HepG2 (cell line): Measurements from ENCODE around the gene C9orf85. TPM values are rescaled to one million over a fixed set of nuclear protein-coding genes. Genes with fewer than 3 reads are reported as not detected.
A peak's percentile ranks its signal among the peaks of the same experiment; 100 is the strongest.

Source experiments
- ADNP ChIP-seq: sonication (generic); formaldehyde crosslinking; IDR thresholded peaks from 2 replicates; pipeline ENCODE4 v1.4.0; 2020; ENCODE audit warnings: missing genetic modification reagents
- ASH2L ChIP-seq: fragments of 300-600, 200-600 bp; sonication (generic); IDR thresholded peaks from 2 replicates; pipeline ENCODE4 v1.7.0; 2017; ENCODE audit warnings: low read depth, mild to moderate bottlenecking, moderate library complexity, mixed read lengths, low read length; ENCODE audit not compliant: insufficient read length
- ELF1 ChIP-seq: sonication (generic); formaldehyde crosslinking; IDR thresholded peaks from 2 replicates; pipeline ENCODE4 v1.4.0; 2020; ENCODE audit warnings: missing genetic modification reagents
- ESRRA ChIP-seq: sonication (generic); formaldehyde crosslinking; IDR thresholded peaks from 2 replicates; pipeline ENCODE4 v1.5.1; 2020; ENCODE audit warnings: mild to moderate bottlenecking, low read depth, missing genetic modification reagents
- GPN1 ChIP-seq: sonication (generic); formaldehyde crosslinking; IDR thresholded peaks from 2 replicates; pipeline ENCODE4 v1.5.1; 2020; ENCODE audit warnings: missing genetic modification reagents, borderline replicate concordance
- MTA1 ChIP-seq: sonication (generic); formaldehyde crosslinking; IDR thresholded peaks from 2 replicates; pipeline ENCODE4 v1.4.0; 2020; ENCODE audit warnings: missing genetic modification reagents, mild to moderate bottlenecking, borderline replicate concordance
- NAIF1 ChIP-seq: sonication (generic); formaldehyde crosslinking; IDR thresholded peaks from 2 replicates; pipeline ENCODE4 v1.5.0; 2020; ENCODE audit warnings: mild to moderate bottlenecking, missing genetic modification reagents, borderline replicate concordance
- SMAD1 ChIP-seq: sonication (generic); formaldehyde crosslinking; IDR thresholded peaks from 2 replicates; pipeline ENCODE4 v1.4.0; 2020; ENCODE audit warnings: missing genetic modification reagents, low read depth, mild to moderate bottlenecking, borderline replicate concordance
- SSRP1 ChIP-seq: IDR thresholded peaks from 2 replicates; pipeline ENCODE4 v1.6.1; 2016; ENCODE audit warnings: control low read depth
- THAP11 ChIP-seq: IDR thresholded peaks from 2 replicates; pipeline ENCODE4 v1.6.1; 2016; ENCODE audit warnings: missing biosample characterization, missing genetic modification reagents
- ZBTB7B ChIP-seq: sonication (generic); formaldehyde crosslinking; IDR thresholded peaks from 2 replicates; pipeline ENCODE4 v1.4.0; 2020; ENCODE audit warnings: missing genetic modification reagents
- ZFP1 ChIP-seq: IDR thresholded peaks from 2 replicates; pipeline ENCODE4 v1.6.1; 2016
- ZNF292 ChIP-seq: sonication (generic); formaldehyde crosslinking; IDR thresholded peaks from 2 replicates; pipeline ENCODE4 v1.8.1; 2022; ENCODE audit warnings: mild to moderate bottlenecking, low read depth, missing genetic modification reagents, borderline replicate concordance
- ZNF33A ChIP-seq: sonication (generic); formaldehyde crosslinking; IDR thresholded peaks from 2 replicates; pipeline ENCODE4 v1.5.1; 2020; ENCODE audit warnings: missing genetic modification reagents, mild to moderate bottlenecking, moderate library complexity, borderline replicate concordance
- ZNF577 ChIP-seq: sonication (generic); formaldehyde crosslinking; IDR thresholded peaks from 2 replicates; pipeline ENCODE4 v1.4.0; 2020; ENCODE audit warnings: mild to moderate bottlenecking, low read depth, missing genetic modification reagents, borderline replicate concordance
- ZNF709 ChIP-seq: sonication (generic); formaldehyde crosslinking; IDR thresholded peaks from 2 replicates; pipeline ENCODE4 v1.5.0; 2020; ENCODE audit warnings: mild to moderate bottlenecking, missing genetic modification reagents
- ZNF83 ChIP-seq: sonication (generic); formaldehyde crosslinking; IDR thresholded peaks from 2 replicates; pipeline ENCODE4 v1.4.0; 2020; ENCODE audit warnings: missing genetic modification reagents, mild to moderate bottlenecking, borderline replicate concordance
- ZSCAN31 ChIP-seq: sonication (generic); formaldehyde crosslinking; IDR thresholded peaks from 2 replicates; pipeline ENCODE4 v1.5.0; 2020; ENCODE audit warnings: low read depth, mild to moderate bottlenecking, missing genetic modification reagents
- polyA plus RNA-seq, 8 experiments: library from polyadenylated mRNA; depleted of rRNA in 3 of 8; stranded (reverse) in 7 of 8; unstranded in 1 of 8; fragments of >200 nt; fragmentation: Illumina TruSeq in 4 of 8; extraction: Trizol in 4 of 8; gene quantifications; 2 replicates each; pipeline versions ENCODE4 v1.2.1 to v1.2.3, GENCODE V29; 2011 to 2016; ENCODE audit warnings: low read depth in 4 of 8, missing spikeins in 1 of 8, mixed read lengths in 1 of 8; ENCODE audit not compliant: insufficient read depth in 1 of 8
- total RNA-seq, 5 experiments: library from RNA; depleted of rRNA; stranded (reverse); fragments of >200 nt; fragmentation: Illumina TruSeq; extraction: Trizol; gene quantifications; 2 replicates each; pipeline ENCODE4 v1.2.3, GENCODE V29; 2016; ENCODE audit warnings: low read depth in 1 of 5
- TF ChIP-seq, protein P1 (sequence below): sonication (generic); formaldehyde crosslinking; IDR thresholded peaks from 2 replicates; pipeline ENCODE4 v1.5.0; 2020; ENCODE audit warnings: missing genetic modification reagents
- TF ChIP-seq, protein P2 (sequence below): sonication (generic); formaldehyde crosslinking; IDR thresholded peaks from 2 replicates; pipeline ENCODE4 v1.5.0; 2020; ENCODE audit warnings: missing genetic modification reagents, mild to moderate bottlenecking, borderline replicate concordance
- TF ChIP-seq, protein P3 (sequence below): IDR thresholded peaks from 2 replicates; pipeline ENCODE4 v1.6.1; 2016; ENCODE audit warnings: mild to moderate bottlenecking
- TF ChIP-seq, protein P4 (sequence below): sonication (generic); formaldehyde crosslinking; conservative IDR thresholded peaks from 2 replicates; pipeline ENCODE4 v1.4.0; 2020; ENCODE audit warnings: missing genetic modification reagents
- TF ChIP-seq, protein P5 (sequence below): sonication (generic); formaldehyde crosslinking; IDR thresholded peaks from 2 replicates; pipeline ENCODE4 v1.4.0; 2020; ENCODE audit warnings: mild to moderate bottlenecking, low read depth, missing genetic modification reagents
- TF ChIP-seq, protein P6 (sequence below): sonication (generic); formaldehyde crosslinking; IDR thresholded peaks from 2 replicates; pipeline ENCODE4 v1.4.0; 2020; ENCODE audit warnings: missing genetic modification reagents, low read depth, mild to moderate bottlenecking, borderline replicate concordance

Gene C9orf85
- total and polyA plus RNA-seq, 2 of the 13 experiments (the other 11 are each of a cell fraction or from before 2014, with no cell fraction given): 9.9 to 13.9 TPM

DNA sequence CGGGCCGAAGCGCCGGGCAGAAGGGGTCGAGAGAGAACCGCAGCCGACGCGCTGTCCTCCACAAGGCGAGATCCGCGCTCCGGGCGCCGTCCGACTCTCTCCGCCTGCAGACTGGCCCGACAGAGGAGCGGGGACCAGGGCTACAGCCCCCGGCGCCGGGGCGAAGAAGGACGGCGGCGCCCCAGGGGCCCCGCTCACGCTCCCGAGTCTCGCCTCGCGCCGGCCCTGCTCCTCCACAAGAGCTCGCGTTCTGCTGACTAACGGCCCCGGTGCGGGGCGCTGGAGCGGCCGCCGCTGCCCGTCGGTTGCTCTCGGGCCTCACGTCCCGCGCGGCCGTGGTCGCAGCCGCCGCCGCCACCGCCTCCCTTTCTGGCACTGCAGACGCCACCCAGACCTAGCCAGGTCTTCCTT lies 784 bp upstream of the C9orf85 start (continued):
- TF ChIP-seq, protein P1, sequence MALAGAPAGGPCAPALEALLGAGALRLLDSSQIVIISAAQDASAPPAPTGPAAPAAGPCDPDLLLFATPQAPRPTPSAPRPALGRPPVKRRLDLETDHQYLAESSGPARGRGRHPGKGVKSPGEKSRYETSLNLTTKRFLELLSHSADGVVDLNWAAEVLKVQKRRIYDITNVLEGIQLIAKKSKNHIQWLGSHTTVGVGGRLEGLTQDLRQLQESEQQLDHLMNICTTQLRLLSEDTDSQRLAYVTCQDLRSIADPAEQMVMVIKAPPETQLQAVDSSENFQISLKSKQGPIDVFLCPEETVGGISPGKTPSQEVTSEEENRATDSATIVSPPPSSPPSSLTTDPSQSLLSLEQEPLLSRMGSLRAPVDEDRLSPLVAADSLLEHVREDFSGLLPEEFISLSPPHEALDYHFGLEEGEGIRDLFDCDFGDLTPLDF (CRISPR knock-in tag): peak; percentile 35; the same call in 1 of the 2 replicates
- no peak; the same call in 1 of the 2 replicates for TF ChIP-seq MTA1 (CRISPR knock-in tag)
- TF ChIP-seq ZNF83: no peak
- no peak for TF ChIP-seq THAP11 (CRISPR knock-in tag)
- no peak for TF ChIP-seq NAIF1 (CRISPR knock-in tag)
- no peak for TF ChIP-seq ZFP1 (CRISPR knock-in tag)
- TF ChIP-seq, protein P2, sequence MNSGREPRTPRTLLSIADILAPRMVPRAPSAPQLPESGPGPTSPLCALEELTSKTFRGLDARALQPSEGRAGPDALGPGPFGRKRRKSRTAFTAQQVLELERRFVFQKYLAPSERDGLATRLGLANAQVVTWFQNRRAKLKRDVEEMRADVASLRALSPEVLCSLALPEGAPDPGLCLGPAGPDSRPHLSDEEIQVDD (CRISPR knock-in tag): no peak
- TF ChIP-seq ZSCAN31 (CRISPR knock-in tag): no peak
- TF ChIP-seq, protein P3, sequence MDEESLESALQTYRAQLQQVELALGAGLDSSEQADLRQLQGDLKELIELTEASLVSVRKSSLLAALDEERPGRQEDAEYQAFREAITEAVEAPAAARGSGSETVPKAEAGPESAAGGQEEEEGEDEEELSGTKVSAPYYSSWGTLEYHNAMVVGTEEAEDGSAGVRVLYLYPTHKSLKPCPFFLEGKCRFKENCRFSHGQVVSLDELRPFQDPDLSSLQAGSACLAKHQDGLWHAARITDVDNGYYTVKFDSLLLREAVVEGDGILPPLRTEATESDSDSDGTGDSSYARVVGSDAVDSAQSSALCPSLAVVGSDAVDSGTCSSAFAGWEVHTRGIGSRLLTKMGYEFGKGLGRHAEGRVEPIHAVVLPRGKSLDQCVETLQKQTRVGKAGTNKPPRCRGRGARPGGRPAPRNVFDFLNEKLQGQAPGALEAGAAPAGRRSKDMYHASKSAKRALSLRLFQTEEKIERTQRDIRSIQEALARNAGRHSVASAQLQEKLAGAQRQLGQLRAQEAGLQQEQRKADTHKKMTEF (CRISPR knock-in tag): no peak
- TF ChIP-seq, protein P4, sequence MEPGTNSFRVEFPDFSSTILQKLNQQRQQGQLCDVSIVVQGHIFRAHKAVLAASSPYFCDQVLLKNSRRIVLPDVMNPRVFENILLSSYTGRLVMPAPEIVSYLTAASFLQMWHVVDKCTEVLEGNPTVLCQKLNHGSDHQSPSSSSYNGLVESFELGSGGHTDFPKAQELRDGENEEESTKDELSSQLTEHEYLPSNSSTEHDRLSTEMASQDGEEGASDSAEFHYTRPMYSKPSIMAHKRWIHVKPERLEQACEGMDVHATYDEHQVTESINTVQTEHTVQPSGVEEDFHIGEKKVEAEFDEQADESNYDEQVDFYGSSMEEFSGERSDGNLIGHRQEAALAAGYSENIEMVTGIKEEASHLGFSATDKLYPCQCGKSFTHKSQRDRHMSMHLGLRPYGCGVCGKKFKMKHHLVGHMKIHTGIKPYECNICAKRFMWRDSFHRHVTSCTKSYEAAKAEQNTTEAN (CRISPR knock-in tag): no peak
- TF ChIP-seq ZNF577 (CRISPR knock-in tag): 0 out of 2 replicates have a peak, but pooled peaks have one; percentile 67
- no peak for TF ChIP-seq ZNF292
- TF ChIP-seq, protein P5, sequence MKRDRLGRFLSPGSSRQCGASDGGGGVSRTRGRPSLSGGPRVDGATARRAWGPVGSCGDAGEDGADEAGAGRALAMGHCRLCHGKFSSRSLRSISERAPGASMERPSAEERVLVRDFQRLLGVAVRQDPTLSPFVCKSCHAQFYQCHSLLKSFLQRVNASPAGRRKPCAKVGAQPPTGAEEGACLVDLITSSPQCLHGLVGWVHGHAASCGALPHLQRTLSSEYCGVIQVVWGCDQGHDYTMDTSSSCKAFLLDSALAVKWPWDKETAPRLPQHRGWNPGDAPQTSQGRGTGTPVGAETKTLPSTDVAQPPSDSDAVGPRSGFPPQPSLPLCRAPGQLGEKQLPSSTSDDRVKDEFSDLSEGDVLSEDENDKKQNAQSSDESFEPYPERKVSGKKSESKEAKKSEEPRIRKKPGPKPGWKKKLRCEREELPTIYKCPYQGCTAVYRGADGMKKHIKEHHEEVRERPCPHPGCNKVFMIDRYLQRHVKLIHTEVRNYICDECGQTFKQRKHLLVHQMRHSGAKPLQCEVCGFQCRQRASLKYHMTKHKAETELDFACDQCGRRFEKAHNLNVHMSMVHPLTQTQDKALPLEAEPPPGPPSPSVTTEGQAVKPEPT: 0 out of 2 replicates have a peak, but pooled peaks have one; percentile 42
- no peak for TF ChIP-seq ZNF33A (CRISPR knock-in tag)
- peak; percentile 5; the same call in 1 of the 2 replicates for TF ChIP-seq ZNF709 (CRISPR knock-in tag)
- TF ChIP-seq GPN1 (CRISPR knock-in tag): no peak
- TF ChIP-seq ADNP: no peak
- no peak for TF ChIP-seq SSRP1 (CRISPR knock-in tag)
- peak; percentile 31; the same call in 1 of the 2 replicates for TF ChIP-seq SMAD1 (CRISPR knock-in tag)
- no peak for TF ChIP-seq ELF1 (CRISPR knock-in tag)
- TF ChIP-seq ESRRA (CRISPR knock-in tag): 0 out of 2 replicates have a peak, but pooled peaks have one; percentile 34
- TF ChIP-seq, protein P6, sequence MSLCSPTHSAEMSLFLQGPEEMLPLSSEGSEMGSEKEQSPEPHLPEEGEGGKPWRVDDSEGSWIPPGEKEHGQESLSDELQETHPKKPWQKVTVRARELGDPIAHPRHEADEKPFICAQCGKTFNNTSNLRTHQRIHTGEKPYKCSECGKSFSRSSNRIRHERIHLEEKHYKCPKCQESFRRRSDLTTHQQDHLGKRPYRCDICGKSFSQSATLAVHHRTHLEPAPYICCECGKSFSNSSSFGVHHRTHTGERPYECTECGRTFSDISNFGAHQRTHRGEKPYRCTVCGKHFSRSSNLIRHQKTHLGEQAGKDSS (CRISPR knock-in tag): peak; percentile 88
- no peak for TF ChIP-seq ZBTB7B
- no peak for TF ChIP-seq ASH2L
